ENCODE data around the gene BTG1.

BTG1 gene

GRCh38 chr12:92188517-92189188 lies 43.0 kb upstream of the BTG1 start:
- TF ChIP-seq, protein P1, sequence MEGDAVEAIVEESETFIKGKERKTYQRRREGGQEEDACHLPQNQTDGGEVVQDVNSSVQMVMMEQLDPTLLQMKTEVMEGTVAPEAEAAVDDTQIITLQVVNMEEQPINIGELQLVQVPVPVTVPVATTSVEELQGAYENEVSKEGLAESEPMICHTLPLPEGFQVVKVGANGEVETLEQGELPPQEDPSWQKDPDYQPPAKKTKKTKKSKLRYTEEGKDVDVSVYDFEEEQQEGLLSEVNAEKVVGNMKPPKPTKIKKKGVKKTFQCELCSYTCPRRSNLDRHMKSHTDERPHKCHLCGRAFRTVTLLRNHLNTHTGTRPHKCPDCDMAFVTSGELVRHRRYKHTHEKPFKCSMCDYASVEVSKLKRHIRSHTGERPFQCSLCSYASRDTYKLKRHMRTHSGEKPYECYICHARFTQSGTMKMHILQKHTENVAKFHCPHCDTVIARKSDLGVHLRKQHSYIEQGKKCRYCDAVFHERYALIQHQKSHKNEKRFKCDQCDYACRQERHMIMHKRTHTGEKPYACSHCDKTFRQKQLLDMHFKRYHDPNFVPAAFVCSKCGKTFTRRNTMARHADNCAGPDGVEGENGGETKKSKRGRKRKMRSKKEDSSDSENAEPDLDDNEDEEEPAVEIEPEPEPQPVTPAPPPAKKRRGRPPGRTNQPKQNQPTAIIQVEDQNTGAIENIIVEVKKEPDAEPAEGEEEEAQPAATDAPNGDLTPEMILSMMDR (IDR thresholded peaks at IDR 0.05; ENCODE audit: insufficient read depth, low read depth, low read length, missing control alignments) = no peak
- no peak for DNase-seq (ENCODE audit: low read depth)
- H3K4me3 ChIP-seq (ENCODE audit: low read length) = no peak overlapping the region

DNA sequence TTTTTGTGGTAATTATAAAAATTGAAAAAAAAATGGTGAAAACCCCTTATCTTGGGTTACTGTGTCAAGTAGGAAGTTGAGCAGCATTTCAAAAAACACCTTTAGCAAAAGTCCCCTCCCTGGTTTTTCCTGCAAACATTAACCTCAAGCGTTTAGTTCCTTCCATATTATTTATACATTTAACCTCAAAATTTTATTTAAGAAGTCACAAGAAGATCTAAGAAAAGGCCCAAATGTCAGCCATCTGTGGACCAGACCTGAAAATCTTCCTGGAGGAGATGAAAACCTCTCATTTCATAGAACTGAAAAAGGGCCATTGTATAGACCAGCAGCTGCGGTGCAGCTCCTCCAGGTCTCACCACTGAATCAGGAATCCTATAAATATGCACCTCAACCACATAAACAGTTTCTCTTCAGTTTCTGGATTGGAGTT lies 40.4 kb upstream of the BTG1 start:
- no peak for DNase-seq (ENCODE audit: low read depth)
- TF ChIP-seq, protein P1 (IDR thresholded peaks at IDR 0.05; ENCODE audit: insufficient read depth, low read depth, low read length, missing control alignments) = no peak
- H3K4me3 ChIP-seq (ENCODE audit: low read length) = no peak overlapping the region

DNA sequence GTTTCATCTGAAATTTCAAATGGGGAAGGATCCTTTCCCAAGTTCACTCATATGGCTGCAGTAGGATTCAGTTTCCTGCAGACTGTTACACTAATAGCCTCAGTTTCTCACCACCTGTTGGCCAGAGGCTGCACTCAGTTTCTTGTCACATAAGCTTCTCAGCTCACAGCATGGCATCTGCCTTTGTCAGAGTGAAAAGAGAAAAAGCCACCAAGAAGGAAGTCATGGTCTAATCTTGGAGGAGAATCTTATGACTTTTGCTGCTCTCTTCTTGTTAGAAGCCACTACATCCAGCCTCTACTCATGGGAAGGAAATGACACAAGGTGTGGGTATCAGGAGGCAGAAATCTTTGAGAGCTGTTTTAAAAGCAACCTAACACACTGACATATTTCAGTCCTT lies 39.4 kb upstream of the BTG1 start:
- TF ChIP-seq, protein P1 (IDR thresholded peaks at IDR 0.05; ENCODE audit: insufficient read depth, low read depth, low read length, missing control alignments) = no peak
- DNase-seq (ENCODE audit: low read depth) = no peak
- no peak overlapping the region for H3K4me3 ChIP-seq (ENCODE audit: low read length)

- no peak for DNase-seq (ENCODE audit: low read depth)
- TF ChIP-seq, protein P1 (IDR thresholded peaks at IDR 0.05; ENCODE audit: insufficient read depth, low read depth, low read length, missing control alignments) = no peak
- no peak overlapping the region for H3K4me3 ChIP-seq (ENCODE audit: low read length)
These were observed 37.9 kb upstream of the BTG1 start for GRCh38 chr12:92183575-92183974.

GRCh38 chr12:92178340-92178739 lies 32.7 kb upstream of the BTG1 start:
- no peak for DNase-seq (ENCODE audit: low read depth)
- TF ChIP-seq, protein P1 (IDR thresholded peaks at IDR 0.05; ENCODE audit: insufficient read depth, low read depth, low read length, missing control alignments) = no peak
- no peak overlapping the region for H3K4me3 ChIP-seq (ENCODE audit: low read length)

DNA sequence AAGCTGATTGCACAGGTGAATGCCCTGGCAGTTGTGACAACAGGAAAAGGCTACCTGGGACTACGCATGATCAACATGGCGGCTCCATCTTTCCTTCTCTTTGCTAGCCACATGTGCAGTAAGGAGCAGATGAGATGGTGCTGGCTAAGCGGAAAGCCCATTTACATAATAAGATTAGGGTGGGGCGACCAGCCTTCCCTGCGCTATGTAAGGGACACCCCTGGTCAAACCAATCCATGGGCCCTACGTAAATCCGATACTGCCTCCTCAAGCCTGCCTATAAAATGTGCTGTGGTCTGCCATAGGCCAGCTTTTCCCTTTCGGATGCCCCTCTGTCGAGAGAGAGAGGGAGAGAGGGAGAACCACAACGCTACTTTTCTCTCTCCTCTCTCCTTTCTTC lies 31.0 kb upstream of the BTG1 start:
- H3K4me3 ChIP-seq (ENCODE audit: low read length) = no peak overlapping the region
- TF ChIP-seq, protein P1 (IDR thresholded peaks at IDR 0.05; ENCODE audit: insufficient read depth, low read depth, low read length, missing control alignments) = no peak
- no peak for DNase-seq (ENCODE audit: low read depth)

DNA sequence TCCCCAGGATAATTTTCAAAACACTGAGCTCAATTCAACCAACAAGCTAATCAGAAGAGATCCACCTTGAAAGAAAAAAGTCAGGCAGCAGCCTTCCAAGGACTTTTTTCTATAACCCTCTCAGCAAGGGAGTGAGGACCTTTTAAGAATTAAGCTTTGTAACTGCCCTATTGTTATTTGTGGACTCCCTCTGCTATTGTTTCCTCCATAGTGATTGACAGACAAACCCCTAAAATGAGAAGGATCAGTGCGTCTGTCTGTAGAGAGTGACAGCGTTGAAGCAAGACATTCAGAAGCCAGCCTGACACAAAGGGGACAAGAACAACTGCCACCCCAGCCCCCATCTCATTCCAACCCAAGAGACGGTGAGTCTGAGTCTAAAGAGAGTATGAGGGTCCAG lies 30.3 kb upstream of the BTG1 start:
- TF ChIP-seq, protein P1 (IDR thresholded peaks at IDR 0.05; ENCODE audit: insufficient read depth, low read depth, low read length, missing control alignments) = no peak
- no peak for DNase-seq (ENCODE audit: low read depth)
- no peak overlapping the region for H3K4me3 ChIP-seq (ENCODE audit: low read length)
